Liver (tissue), 9 donors: ENCODE results near the gene TBC1D10A. TPM values are rescaled to one million over a fixed set of nuclear protein-coding genes. Genes with fewer than 3 reads are reported as not detected.

Experiments
- DNase-seq: peaks from one replicate; pipeline ENCODE4 v3.0.0-alpha.2; 2017; ENCODE audit warnings: low spot score
- H3K27ac ChIP-seq, 2 donors: one replicate each; pipeline ENCODE4 v1.7.0; 2013; ENCODE audit warnings: inconsistent platforms in 2 of 2, low read length in 2 of 2, control low read depth in 1 of 2, low read depth in 1 of 2, mild to moderate bottlenecking in 1 of 2
- H3K27me3 ChIP-seq, 4 donors: one replicate each; pipeline versions ENCODE4 v1.6.1 to v1.7.0; 2013; ENCODE audit warnings: low read length in 3 of 4, inconsistent platforms in 1 of 4, mild to moderate bottlenecking in 1 of 4, moderate library complexity in 1 of 4; ENCODE audit not compliant: control insufficient read depth in 4 of 4, insufficient read depth in 4 of 4
- H3K36me3 ChIP-seq, 4 donors: one replicate each; pipeline versions ENCODE4 v1.6.1 to v1.7.0; 2013; ENCODE audit warnings: low read length in 3 of 4, mild to moderate bottlenecking in 3 of 4, low read depth in 1 of 4, moderate library complexity in 1 of 4; ENCODE audit not compliant: control insufficient read depth in 4 of 4, insufficient read depth in 3 of 4
- H3K4me1 ChIP-seq, 4 donors: one replicate each; pipeline versions ENCODE4 v1.6.1 to v1.7.0; 2013; ENCODE audit warnings: low read length in 3 of 4, mild to moderate bottlenecking in 3 of 4, moderate library complexity in 1 of 4; ENCODE audit not compliant: control insufficient read depth in 4 of 4, insufficient read depth in 4 of 4
- H3K4me3 ChIP-seq, 3 donors: one replicate each; pipeline versions ENCODE4 v1.6.1 to v1.7.0; 2013; ENCODE audit warnings: low read length in 3 of 3, control low read depth in 1 of 3, low read depth in 1 of 3, mild to moderate bottlenecking in 1 of 3
- H3K9ac ChIP-seq, 2 donors: one replicate each; pipeline ENCODE4 v1.7.0; 2013; ENCODE audit warnings: low read length in 2 of 2, mild to moderate bottlenecking in 2 of 2, moderate library complexity in 2 of 2, control low read depth in 1 of 2, low read depth in 1 of 2
- H3K9me3 ChIP-seq, 4 donors: one replicate each; pipeline versions ENCODE4 v1.6.1 to v1.7.0; 2013; ENCODE audit warnings: low read length in 3 of 4; ENCODE audit not compliant: control insufficient read depth in 4 of 4
- ATF3 ChIP-seq: IDR thresholded peaks from 2 replicates; pipeline ENCODE4 v1.6.1; 2016; ENCODE audit warnings: antibody characterized with exemption
- EGR1 ChIP-seq, 2 donors: IDR thresholded peaks; 2 replicates each; pipeline ENCODE4 v1.6.1; 2016 to 2018; ENCODE audit warnings: antibody characterized with exemption in 2 of 2, low read depth in 2 of 2
- FOXA2 ChIP-seq: IDR thresholded peaks from 2 replicates; pipeline ENCODE4 v1.6.1; 2016; ENCODE audit warnings: antibody characterized with exemption
- GABPA ChIP-seq, 2 donors: IDR thresholded peaks in 1 of 2; conservative IDR thresholded peaks in 1 of 2; 2 replicates each; pipeline ENCODE4 v1.6.1; 2016; ENCODE audit warnings: antibody characterized with exemption in 2 of 2, mild to moderate bottlenecking in 1 of 2, moderate library complexity in 1 of 2
- HNF4A ChIP-seq, 2 donors: conservative IDR thresholded peaks; 2 replicates each; pipeline ENCODE4 v1.6.1; 2016; ENCODE audit warnings: antibody characterized with exemption in 2 of 2, mild to moderate bottlenecking in 2 of 2
- HNF4G ChIP-seq: IDR thresholded peaks from 2 replicates; pipeline ENCODE4 v1.6.1; 2016; ENCODE audit warnings: antibody characterized with exemption
- JUND ChIP-seq, 2 donors: IDR thresholded peaks; 2 replicates each; pipeline ENCODE4 v1.6.1; 2016; ENCODE audit warnings: antibody characterized with exemption in 2 of 2
- MAX ChIP-seq: IDR thresholded peaks from 2 replicates; pipeline ENCODE4 v1.6.1; 2016; ENCODE audit warnings: antibody characterized with exemption
- NR2F2 ChIP-seq: IDR thresholded peaks from 2 replicates; pipeline ENCODE4 v1.6.1; 2016; ENCODE audit warnings: antibody characterized with exemption
- RAD21 ChIP-seq, 2 donors: IDR thresholded peaks; 2 replicates each; pipeline ENCODE4 v1.6.1; 2016; ENCODE audit warnings: antibody characterized with exemption in 2 of 2, mild to moderate bottlenecking in 2 of 2
- REST ChIP-seq: IDR thresholded peaks from 2 replicates; pipeline ENCODE4 v1.6.1; 2016; ENCODE audit warnings: antibody characterized with exemption, mild to moderate bottlenecking
- SP1 ChIP-seq: IDR thresholded peaks from 2 replicates; pipeline ENCODE4 v1.6.1; 2018; ENCODE audit warnings: antibody characterized with exemption, mild to moderate bottlenecking
- TAF1 ChIP-seq: conservative IDR thresholded peaks from 2 replicates; pipeline ENCODE4 v1.6.1; 2016; ENCODE audit warnings: antibody characterized with exemption, mild to moderate bottlenecking
- YY1 ChIP-seq: IDR thresholded peaks from 2 replicates; pipeline ENCODE4 v1.6.1; 2016; ENCODE audit warnings: antibody characterized with exemption, mild to moderate bottlenecking
- WGBS: extraction: QIAGEN DNeasy Blood & Tissue Kit; methylation state at CpG from one replicate; pipeline ENCODE4 v1.1.7; 2013; 5-methylcytosine and 5-hydroxymethylcytosine counted together
- polyA plus RNA-seq, 2 donors: library from polyadenylated mRNA; stranded (reverse) in 1 of 2; unstranded in 1 of 2; fragments of 200-250 nt in 1 of 2; fragments of >200 nt in 1 of 2; fragmentation: Nextera tagmentation in 1 of 2; extraction: Ambion mirVana in 1 of 2; gene quantifications; one replicate each; pipeline versions ENCODE4 v1.2.1 to v1.2.3, GENCODE V29; 2013 to 2015
- total RNA-seq, 2 donors: library from RNA; depleted of rRNA; stranded (reverse); fragments of >200 nt; gene quantifications; one replicate each; pipeline ENCODE4 v1.2.3, GENCODE V29; 2014
- TF ChIP-seq, protein P1 (sequence below): IDR thresholded peaks from 2 replicates; pipeline ENCODE4 v1.6.1; 2016; ENCODE audit warnings: antibody characterized with exemption
- TF ChIP-seq, protein P2 (sequence below): fragments of 150-350 bp; IDR thresholded peaks from 2 replicates; pipeline ENCODE4 v1.5.1; 2017; ENCODE audit warnings: improper control_type of control experiment, low read depth, low read length; ENCODE audit not compliant: missing input control
- donor health status: healthy.
- donor health status: healthy.
- donor health status: healthy.
- donor health status: healthy.
- donor health status: healthy.

The TBC1D10A gene
- total and polyA plus RNA-seq, 4 donors: 3.6 to 9.2 (median 8.2) TPM

DNA sequence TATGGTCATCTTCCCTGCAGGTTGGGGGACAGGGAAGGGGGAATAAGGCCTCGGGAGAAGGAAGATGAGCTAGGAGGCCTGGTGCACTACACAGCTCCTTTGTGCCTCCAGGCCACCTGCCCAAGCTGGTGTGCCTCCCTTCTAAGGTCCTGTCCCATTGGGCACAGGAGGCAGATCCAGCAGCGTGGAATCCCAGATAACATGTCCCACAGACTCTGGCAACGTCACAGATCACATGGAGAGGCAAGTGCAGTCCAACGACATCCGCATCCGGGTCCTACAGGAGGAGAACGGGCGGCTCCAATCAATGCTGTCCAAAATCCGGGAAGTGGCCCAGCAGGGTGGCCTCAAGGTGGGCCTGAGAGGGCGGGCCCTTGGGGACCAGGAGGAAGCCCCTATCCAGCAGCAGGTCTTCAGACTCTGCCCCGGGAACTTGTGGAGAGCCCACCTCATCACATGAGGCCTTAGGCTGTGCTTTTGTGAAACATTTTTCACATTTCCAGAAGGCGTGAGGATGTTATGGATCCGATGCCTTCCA is 48.6 kb upstream of the TBC1D10A start:
- no peak overlapping the region for H3K9ac ChIP-seq
- DNase-seq: no peak
- no peaks in the 10 kb centered on the region for H3K27me3 ChIP-seq
- no peak overlapping the region for H3K27ac ChIP-seq
- no peak for TF ChIP-seq SP1
- TF ChIP-seq, protein P1, sequence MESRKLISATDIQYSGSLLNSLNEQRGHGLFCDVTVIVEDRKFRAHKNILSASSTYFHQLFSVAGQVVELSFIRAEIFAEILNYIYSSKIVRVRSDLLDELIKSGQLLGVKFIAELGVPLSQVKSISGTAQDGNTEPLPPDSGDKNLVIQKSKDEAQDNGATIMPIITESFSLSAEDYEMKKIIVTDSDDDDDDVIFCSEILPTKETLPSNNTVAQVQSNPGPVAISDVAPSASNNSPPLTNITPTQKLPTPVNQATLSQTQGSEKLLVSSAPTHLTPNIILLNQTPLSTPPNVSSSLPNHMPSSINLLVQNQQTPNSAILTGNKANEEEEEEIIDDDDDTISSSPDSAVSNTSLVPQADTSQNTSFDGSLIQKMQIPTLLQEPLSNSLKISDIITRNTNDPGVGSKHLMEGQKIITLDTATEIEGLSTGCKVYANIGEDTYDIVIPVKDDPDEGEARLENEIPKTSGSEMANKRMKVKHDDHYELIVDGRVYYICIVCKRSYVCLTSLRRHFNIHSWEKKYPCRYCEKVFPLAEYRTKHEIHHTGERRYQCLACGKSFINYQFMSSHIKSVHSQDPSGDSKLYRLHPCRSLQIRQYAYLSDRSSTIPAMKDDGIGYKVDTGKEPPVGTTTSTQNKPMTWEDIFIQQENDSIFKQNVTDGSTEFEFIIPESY: no peak
- no peak for TF ChIP-seq TAF1
- TF ChIP-seq JUND (IDR thresholded peaks at IDR 0.05): no peak
- TF ChIP-seq YY1: no peak
- no peak for TF ChIP-seq GABPA (IDR thresholded peaks at IDR 0.05 in 1 of 2, conservative IDR thresholded peaks at IDR 0.05 in 1 of 2)
- no peak for TF ChIP-seq RAD21 (IDR thresholded peaks at IDR 0.05)
- no peak for TF ChIP-seq FOXA2
- TF ChIP-seq HNF4A (conservative IDR thresholded peaks at IDR 0.05): no peak
- no peak for TF ChIP-seq ATF3
- no peak for TF ChIP-seq MAX
- TF ChIP-seq HNF4G: no peak
- TF ChIP-seq NR2F2: no peak
- TF ChIP-seq REST: no peak
- TF ChIP-seq, protein P2, sequence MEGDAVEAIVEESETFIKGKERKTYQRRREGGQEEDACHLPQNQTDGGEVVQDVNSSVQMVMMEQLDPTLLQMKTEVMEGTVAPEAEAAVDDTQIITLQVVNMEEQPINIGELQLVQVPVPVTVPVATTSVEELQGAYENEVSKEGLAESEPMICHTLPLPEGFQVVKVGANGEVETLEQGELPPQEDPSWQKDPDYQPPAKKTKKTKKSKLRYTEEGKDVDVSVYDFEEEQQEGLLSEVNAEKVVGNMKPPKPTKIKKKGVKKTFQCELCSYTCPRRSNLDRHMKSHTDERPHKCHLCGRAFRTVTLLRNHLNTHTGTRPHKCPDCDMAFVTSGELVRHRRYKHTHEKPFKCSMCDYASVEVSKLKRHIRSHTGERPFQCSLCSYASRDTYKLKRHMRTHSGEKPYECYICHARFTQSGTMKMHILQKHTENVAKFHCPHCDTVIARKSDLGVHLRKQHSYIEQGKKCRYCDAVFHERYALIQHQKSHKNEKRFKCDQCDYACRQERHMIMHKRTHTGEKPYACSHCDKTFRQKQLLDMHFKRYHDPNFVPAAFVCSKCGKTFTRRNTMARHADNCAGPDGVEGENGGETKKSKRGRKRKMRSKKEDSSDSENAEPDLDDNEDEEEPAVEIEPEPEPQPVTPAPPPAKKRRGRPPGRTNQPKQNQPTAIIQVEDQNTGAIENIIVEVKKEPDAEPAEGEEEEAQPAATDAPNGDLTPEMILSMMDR: no peak
- TF ChIP-seq EGR1 (IDR thresholded peaks at IDR 0.05; ENCODE audit: low read depth in 2 of 2): no peak
- 92% methylated on average over 13 of the region's 13 CpGs for WGBS
- H3K4me1 ChIP-seq: no peaks in the 10 kb centered on the region
- peaks cover 0 to 11% (median 5%) of the 10 kb centered on the region in 4 donors for H3K36me3 ChIP-seq
- no peaks in the 10 kb centered on the region for H3K9me3 ChIP-seq
- no peak overlapping the region for H3K4me3 ChIP-seq
